K562 (cell line): ENCODE measurements around the gene TEAD4. TPM values are rescaled to one million over a fixed set of nuclear protein-coding genes. Genes with fewer than 3 reads are reported as not detected.

Experiments used
- ATAC-seq: fragments of 200-7000 bp; cut with Tn5 transposase; 3 replicates; pipeline ENCODE4 v1.9.1; 2020; ENCODE audit warnings: moderate library complexity
- BruUV-seq: library from RNA; stranded (reverse); fragments of 400-500 nt; replicated peaks from 2 replicates; lab custom pipeline; 2021; lab: Mats Ljungman, UMichigan
- CTCF ChIA-PET: fragments of 300-600 bp; formaldehyde crosslinking; extraction: SDS; loops from one replicate; lab custom pipeline; 2021; ENCODE audit warnings: low intra/inter-chr PET ratio; lab: Yijun Ruan, JAX
- POLR2A ChIA-PET: fragments of 300-600, 350-650 bp; sonication (Branson Sonifier 250); formaldehyde crosslinking; extraction: SDS; loops from one replicate; lab custom pipeline; 2021; ENCODE audit warnings: antibody characterized with exemption, inconsistent platforms; lab: Yijun Ruan, JAX
- DNase-seq, 4 experiments: peaks; one replicate each; pipeline versions ENCODE4 v3.0.0 to v3.0.0-alpha.2; 2011 to 2018; ENCODE audit warnings: low spot score in 3 of 4, mixed read lengths in 3 of 4; ENCODE audit errors: extremely low read depth in 1 of 4
- FAIRE-seq: peaks from 2 replicates; lab custom pipeline; 2011; peaks lifted over from hg19 to GRCh38; lab: Jason Lieb, UNC
- H2AFZ ChIP-seq: 2 replicates; pipeline ENCODE4 v1.6.0; 2011; ENCODE audit warnings: low read depth, low read length, control low read depth, inconsistent platforms
- H3K27ac ChIP-seq: fragments of 200-600 bp; 3 replicates; pipeline ENCODE4 v1.8.0; 2011; ENCODE audit warnings: low read depth, mild to moderate bottlenecking, control low read depth, inconsistent platforms, low read length, moderate library complexity, mixed read lengths; ENCODE audit errors: extremely low read depth
- H3K27me3 ChIP-seq, 2 experiments: fragments of 300-600 bp in 1 of 2; 2 replicates in 1 of 2; 3 replicates in 1 of 2; pipeline versions ENCODE4 v1.6.0 to v1.8.0; 2011; ENCODE audit warnings: inconsistent platforms in 2 of 2, low read length in 2 of 2, mild to moderate bottlenecking in 1 of 2, mixed read lengths in 1 of 2, moderate library complexity in 1 of 2; ENCODE audit not compliant: control insufficient read depth in 2 of 2, insufficient read depth in 2 of 2
- H3K36me3 ChIP-seq: fragments of 300-600 bp; 3 replicates; pipeline ENCODE4 v1.8.0; 2011; ENCODE audit warnings: mild to moderate bottlenecking, low read length, inconsistent platforms; ENCODE audit not compliant: control insufficient read depth, insufficient read depth
- H3K4me1 ChIP-seq, 2 experiments: fragments of 200-600 bp in 1 of 2; replicated peaks in 1 of 2; 2 replicates in 1 of 2; 3 replicates in 1 of 2; pipeline versions ENCODE4 v1.5.1 to v1.8.0; 2011; ENCODE audit warnings: inconsistent platforms in 2 of 2, low read length in 2 of 2, mild to moderate bottlenecking in 1 of 2, mixed read lengths in 1 of 2, moderate library complexity in 1 of 2; ENCODE audit not compliant: control insufficient read depth in 2 of 2, insufficient read depth in 2 of 2
- H3K4me2 ChIP-seq: 2 replicates; pipeline ENCODE4 v1.6.1; 2011; ENCODE audit warnings: low read length, control low read depth, inconsistent platforms, mixed read lengths; ENCODE audit not compliant: insufficient read depth
- H3K4me3 ChIP-seq: fragments of 200-600 bp; sonication (generic), shearing (Covaris generic); 2 replicates; pipeline ENCODE4 v1.5.1; 2016; ENCODE audit warnings: control low read depth, inconsistent platforms
- H3K79me2 ChIP-seq: fragments of 200-600 bp; 3 replicates; pipeline ENCODE4 v1.8.0; 2011; ENCODE audit warnings: low read length, inconsistent platforms; ENCODE audit not compliant: control insufficient read depth, insufficient read depth
- H3K9ac ChIP-seq, 2 experiments: 2 replicates each; pipeline versions ENCODE4 v1.6.0 to v1.6.1; 2011; ENCODE audit warnings: low read depth in 2 of 2, low read length in 2 of 2, control low read depth in 1 of 2, inconsistent platforms in 1 of 2, mild to moderate bottlenecking in 1 of 2, mixed read lengths in 1 of 2; ENCODE audit not compliant: insufficient read depth in 1 of 2
- H3K9me1 ChIP-seq: one replicate; pipeline ENCODE4 v1.6.0; 2011; ENCODE audit warnings: inconsistent platforms, mild to moderate bottlenecking, low read length, moderate library complexity; ENCODE audit not compliant: control insufficient read depth, insufficient read depth
- H3K9me3 ChIP-seq: replicated peaks from 2 replicates; pipeline ENCODE4 v1.5.1; 2011; ENCODE audit warnings: low read depth, low read length, inconsistent platforms; ENCODE audit not compliant: control insufficient read depth, insufficient read depth
- H4K20me1 ChIP-seq: replicated peaks from 2 replicates; pipeline ENCODE4 v1.6.1; 2011; ENCODE audit warnings: low read length, inconsistent platforms, mixed read lengths; ENCODE audit not compliant: control insufficient read depth, insufficient read depth
- ARID1B ChIP-seq: fragments of 450-650 bp; IDR thresholded peaks from 2 replicates; pipeline ENCODE4 v1.6.1; 2016; ENCODE audit warnings: antibody characterized with exemption, mild to moderate bottlenecking, inconsistent platforms
- BCL6 ChIP-seq: fragments of 250-450 bp; sonication (Bioruptor Pico); IDR thresholded peaks from 2 replicates; pipeline ENCODE4 v1.4.0; 2020
- CREB1 ChIP-seq, 2 experiments: sonication (generic) in 1 of 2; formaldehyde crosslinking in 1 of 2; IDR thresholded peaks; 2 replicates each; pipeline versions ENCODE4 v1.6.1 to v1.8.0; 2012 to 2022; ENCODE audit warnings: inconsistent platforms in 1 of 2, mild to moderate bottlenecking in 1 of 2, missing genetic modification reagents in 1 of 2, moderate library complexity in 1 of 2
- CREBBP ChIP-seq: IDR thresholded peaks from one replicate; pipeline ENCODE4 v1.6.1; 2012; ENCODE audit warnings: low read depth, mild to moderate bottlenecking, control low read depth, inconsistent platforms, low read length
- DACH1 ChIP-seq: fragments of 450-650 bp; IDR thresholded peaks from 2 replicates; pipeline ENCODE4 v1.6.1; 2018; ENCODE audit not compliant: partially characterized antibody
- IFI16 ChIP-seq: fragments of 250-450 bp; sonication (Bioruptor Pico); IDR thresholded peaks from 2 replicates; pipeline ENCODE4 v2.1.2; 2022; ENCODE audit warnings: mild to moderate bottlenecking, inconsistent platforms
- NEUROD1 ChIP-seq: fragments of 150-350 bp; IDR thresholded peaks from 2 replicates; pipeline ENCODE4 v1.6.1; 2014; ENCODE audit warnings: borderline replicate concordance, low read length, low read depth; ENCODE audit not compliant: partially characterized antibody
- RBBP5 ChIP-seq: fragments of 200-600 bp; sonication (generic); IDR thresholded peaks from 2 replicates; pipeline ENCODE4 v1.6.1; 2012; ENCODE audit warnings: borderline replicate concordance, mild to moderate bottlenecking, low read length, control low read depth, inconsistent platforms; ENCODE audit not compliant: insufficient read depth, poor library complexity, severe bottlenecking
- SMAD4 ChIP-seq: fragments of 250-450 bp; sonication (Bioruptor Pico); conservative IDR thresholded peaks from 2 replicates; pipeline ENCODE4 v1.8.0; 2021; ENCODE audit warnings: inconsistent platforms, mild to moderate bottlenecking, moderate library complexity
- TAF9B ChIP-seq: fragments of 450-650 bp; IDR thresholded peaks from 2 replicates; pipeline ENCODE4 v1.6.1; 2018; ENCODE audit warnings: mild to moderate bottlenecking; ENCODE audit not compliant: partially characterized antibody
- YBX1 ChIP-seq: fragments of 450-650 bp; IDR thresholded peaks from 2 replicates; pipeline ENCODE4 v1.7.1; 2016; ENCODE audit warnings: mild to moderate bottlenecking
- ZNF146 ChIP-seq: IDR thresholded peaks from one replicate; pipeline ENCODE4 v1.6.1; 2018; ENCODE audit warnings: missing compliant biosample characterization; ENCODE audit not compliant: unreplicated experiment
- ZNF395 ChIP-seq: fragments of 200-800 bp; sonication (Bioruptor generic); IDR thresholded peaks from 2 replicates; pipeline ENCODE4 v1.6.1; 2017; ENCODE audit warnings: missing genetic modification characterization, missing compliant biosample characterization
- ZNF41 ChIP-seq: fragments of 250-450 bp; sonication (Bioruptor Pico); conservative IDR thresholded peaks from 2 replicates; pipeline ENCODE4 v1.4.0; 2020; ENCODE audit warnings: mild to moderate bottlenecking
- ZNF561 ChIP-seq: fragments of 450-650 bp; formaldehyde crosslinking; conservative IDR thresholded peaks from 2 replicates; pipeline ENCODE4 v1.4.0; 2020; ENCODE audit warnings: mild to moderate bottlenecking, moderate library complexity
- ZNF592 ChIP-seq: fragments of 450-650 bp; IDR thresholded peaks from 2 replicates; pipeline ENCODE4 v1.6.1; 2017; ENCODE audit warnings: antibody characterized with exemption, mild to moderate bottlenecking
- ZNF695 ChIP-seq: fragments of 450-650 bp; formaldehyde crosslinking; IDR thresholded peaks from 2 replicates; pipeline ENCODE4 v1.4.0; 2020; ENCODE audit warnings: mild to moderate bottlenecking, moderate library complexity
- WGBS: fragments of 100-300 bp; shearing (Covaris generic); methylation state at CpG from one replicate; pipeline ENCODE4 v1.1.6; 2016; ENCODE audit warnings: low coverage, mixed read lengths; ENCODE audit not compliant: insufficient coverage; ENCODE audit errors: missing lambda C conversion rate; 5-methylcytosine and 5-hydroxymethylcytosine counted together
- in situ Hi-C: fragments of 300-500 bp; cut with MboI; formaldehyde crosslinking; loops from 4 replicates; pipeline ENCODE4 v1.15.0; 2018; ENCODE audit warnings: inconsistent platforms, mixed read lengths
- intact Hi-C: fragments of 100-400 bp; cut with micrococcal nuclease; formaldehyde crosslinking; loops from 2 replicates; pipeline ENCODE4 v1.14.2; 2022
- polyA plus RNA-seq, 8 experiments: library from polyadenylated mRNA; depleted of rRNA in 4 of 8; stranded (reverse) in 5 of 8; unstranded in 3 of 8; fragments of >200 nt; fragmentation: Nextera tagmentation in 2 of 8; fragmentation: Illumina TruSeq in 1 of 8; extraction: Ambion mirVana in 2 of 8; extraction: Trizol in 1 of 8; gene quantifications; 2 replicates each; pipeline versions ENCODE4 v1.2.1 to v1.2.3, GENCODE V29; 2011 to 2014; ENCODE audit warnings: inconsistent platforms in 1 of 8, missing spikeins in 1 of 8
- total RNA-seq, 7 experiments: library from RNA; depleted of rRNA in 6 of 7; stranded (reverse); fragments of >200 nt in 6 of 7; fragmentation: Illumina TruSeq in 2 of 7; extraction: Trizol in 2 of 7; gene quantifications; 2 replicates each; pipeline versions ENCODE4 v1.2.1 to v1.2.3, GENCODE V29; 2011 to 2021; ENCODE audit warnings: low replicate concordance in 1 of 7
- TF ChIP-seq, protein P1 (sequence below): fragments of 450-650 bp; IDR thresholded peaks from 2 replicates; pipeline ENCODE4 v1.6.1; 2016; ENCODE audit warnings: low read depth, mild to moderate bottlenecking, moderate library complexity

TEAD4 gene
- total and polyA plus RNA-seq, 9 of the 15 experiments (the other 6 are each of a cell fraction or from before 2014, with no cell fraction given): 0.82 to 40.0 (median 17.0) TPM

GRCh38 chr12:2967651-2968050 lies 8.5 kb downstream of the TEAD4 start:
- CTCF ChIA-PET: no interaction called here
- intact Hi-C loops: no loop called here
- no peaks in the 10 kb centered on the region for H4K20me1 ChIP-seq
- peaks cover 9 to 19% of the 10 kb centered on the region in 2 experiments; a peak in 4 of 5 replicates for H3K4me1 ChIP-seq
- H3K79me2 ChIP-seq: peaks cover 28% of the 10 kb centered on the region
- no peaks in the 10 kb centered on the region for H3K9me3 ChIP-seq
- TF ChIP-seq ZNF41 (no peak), ZNF146 (CRISPR knock-in tag) (no peak), NEUROD1 (no peak), CREB1 (IDR thresholded peaks at IDR 0.05) (no peak), CREB1 (CRISPR knock-in tag; IDR thresholded peaks at IDR 0.05) (no peak), BCL6 (CRISPR knock-in tag) (no peak), YBX1 (no peak), ZNF592 (no peak), RBBP5 (no peak), ZNF561 (no peak), CREBBP (no peak), ZNF695 (CRISPR knock-in tag) (no peak), SMAD4 (no peak), TAF9B (no peak), ZNF395 (CRISPR knock-in tag) (no peak), IFI16 (CRISPR knock-in tag) (no peak), ARID1B (no peak), DACH1 (no peak)
- TF ChIP-seq, protein P1, sequence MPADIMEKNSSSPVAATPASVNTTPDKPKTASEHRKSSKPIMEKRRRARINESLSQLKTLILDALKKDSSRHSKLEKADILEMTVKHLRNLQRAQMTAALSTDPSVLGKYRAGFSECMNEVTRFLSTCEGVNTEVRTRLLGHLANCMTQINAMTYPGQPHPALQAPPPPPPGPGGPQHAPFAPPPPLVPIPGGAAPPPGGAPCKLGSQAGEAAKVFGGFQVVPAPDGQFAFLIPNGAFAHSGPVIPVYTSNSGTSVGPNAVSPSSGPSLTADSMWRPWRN: no peak
- TF ChIP-seq, all 486 proteins: peak for 0
- no peaks in the 10 kb centered on the region for H3K27me3 ChIP-seq
- no peak overlapping the region for H3K27ac ChIP-seq
- no TSS peak for BruUV-seq
- peaks cover 26% of the 10 kb centered on the region; the same call in 2 of the 3 replicates for H3K36me3 ChIP-seq
- FAIRE-seq: no peak
- DNase-seq: no peak
- 100% methylated on average over 1 of the region's 2 CpGs for WGBS
- in situ Hi-C loops: no loop called here
- no peak overlapping the region for H2AFZ ChIP-seq
- H3K4me2 ChIP-seq: no peak overlapping the region
- peaks cover 4% of the 10 kb centered on the region for H3K9me1 ChIP-seq
- no peak for ATAC-seq
- POLR2A ChIA-PET: no interaction called here
- H3K4me3 ChIP-seq: no peak overlapping the region
- H3K9ac ChIP-seq: no peak overlapping the region
